HG03280 (cell line): ENCODE measurements around the gene RNF130.
"Not testable (repeated sequence)": the region's sequence is repeated elsewhere in the genome, so short reads cannot be mapped to it uniquely, and the experiment has no call there.

Source experiments
- ATAC-seq: cut with Tn5 transposase; IDR thresholded peaks from one replicate; pipeline ENCODE4 v1.9.1; 2021; ENCODE audit warnings: mild to moderate bottlenecking, moderate library complexity; ENCODE audit not compliant: unreplicated experiment

Gene RNF130

DNA sequence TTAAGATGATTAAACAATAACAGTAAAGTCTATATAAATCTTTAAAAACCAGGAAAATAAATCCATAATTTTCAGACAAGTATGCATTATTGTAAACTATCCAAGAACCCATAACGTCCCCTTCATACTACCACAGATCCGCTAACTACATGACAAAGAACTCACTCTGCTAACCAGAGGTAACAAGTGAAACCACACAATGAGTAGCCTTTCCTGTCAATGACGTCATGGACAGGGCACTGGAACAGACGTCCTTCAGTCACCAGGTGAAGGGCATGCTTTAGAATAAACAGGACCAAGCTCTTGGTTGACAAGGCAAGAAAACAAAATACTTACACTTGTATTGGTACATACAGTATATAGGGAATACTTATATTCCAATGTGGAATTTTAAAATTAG, 45.2 kb downstream of the RNF130 start:
- no peak for ATAC-seq

DNA sequence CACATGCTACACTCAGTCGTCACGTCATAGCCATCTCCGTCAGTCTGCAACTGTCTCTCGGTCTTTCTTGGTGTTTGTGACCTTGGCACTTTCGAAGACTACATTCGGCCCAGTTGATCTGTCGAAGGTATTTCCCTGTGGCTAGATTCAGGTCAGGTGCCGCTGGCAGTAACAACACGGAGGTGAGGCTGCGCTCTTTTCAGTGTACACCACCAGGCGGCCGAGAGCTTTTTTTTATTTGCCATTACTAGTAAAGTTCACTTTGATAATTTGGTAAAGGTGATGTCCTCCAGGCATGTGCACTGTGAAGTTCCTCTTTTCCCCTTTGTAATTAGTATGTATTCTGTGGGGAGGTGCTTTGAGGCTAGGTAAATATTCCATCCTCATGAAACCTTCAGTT, 49.7 kb downstream of the RNF130 start:
- ATAC-seq: no peak

DNA sequence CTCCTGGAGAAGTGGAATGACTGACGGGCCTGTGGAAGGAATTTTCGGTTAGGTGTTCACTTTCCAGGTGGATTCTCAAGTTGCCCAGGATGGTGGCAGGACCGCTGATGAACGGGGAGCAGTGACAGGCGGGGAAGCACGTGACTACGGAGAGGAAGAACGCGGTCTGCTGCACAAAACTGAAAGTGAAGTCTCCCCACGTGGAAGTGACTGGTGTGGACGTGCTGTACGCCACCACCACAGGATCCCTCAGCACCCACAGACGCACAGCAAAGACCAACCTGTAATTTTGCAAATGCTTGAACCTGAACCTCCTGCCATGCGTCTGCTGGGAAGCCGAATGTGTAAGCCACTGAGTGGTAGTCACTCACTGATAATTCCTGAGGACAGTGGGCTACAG, 51.4 kb downstream of the RNF130 start:
- ATAC-seq: no peak

DNA sequence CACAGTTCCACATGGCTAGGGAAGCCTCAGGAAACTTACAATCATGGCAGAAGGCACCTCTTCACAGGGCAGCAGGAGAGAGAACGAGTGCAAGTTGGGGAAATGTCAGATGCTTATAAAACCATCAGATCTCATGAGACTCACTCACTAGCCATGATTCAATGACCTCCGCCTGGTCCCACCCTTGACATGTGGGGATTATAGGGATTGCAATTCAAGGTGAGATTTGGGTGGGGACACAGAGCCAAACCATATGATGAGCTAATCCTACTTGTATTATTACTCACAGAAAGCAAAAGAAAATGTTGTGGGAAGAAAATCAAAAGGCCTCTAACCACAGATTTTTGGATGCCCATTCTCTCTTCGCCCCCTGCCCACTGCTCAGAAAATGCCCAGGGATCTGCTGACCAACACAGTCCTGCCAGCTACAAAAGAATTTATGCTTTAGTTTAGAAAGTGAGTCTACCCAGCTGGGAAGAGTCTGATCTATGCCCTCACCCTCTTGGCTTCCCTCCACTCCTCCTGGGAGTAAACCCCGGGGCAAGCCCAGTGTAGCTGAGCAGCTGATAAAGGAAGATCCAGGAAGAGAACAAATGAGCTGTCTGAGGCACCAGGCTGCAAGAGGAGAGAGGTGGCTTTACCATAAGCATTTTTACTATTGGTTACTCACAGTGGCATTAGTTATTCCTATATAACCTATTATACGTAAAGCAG, 53.1 kb downstream of the RNF130 start:
- no peak for ATAC-seq

DNA sequence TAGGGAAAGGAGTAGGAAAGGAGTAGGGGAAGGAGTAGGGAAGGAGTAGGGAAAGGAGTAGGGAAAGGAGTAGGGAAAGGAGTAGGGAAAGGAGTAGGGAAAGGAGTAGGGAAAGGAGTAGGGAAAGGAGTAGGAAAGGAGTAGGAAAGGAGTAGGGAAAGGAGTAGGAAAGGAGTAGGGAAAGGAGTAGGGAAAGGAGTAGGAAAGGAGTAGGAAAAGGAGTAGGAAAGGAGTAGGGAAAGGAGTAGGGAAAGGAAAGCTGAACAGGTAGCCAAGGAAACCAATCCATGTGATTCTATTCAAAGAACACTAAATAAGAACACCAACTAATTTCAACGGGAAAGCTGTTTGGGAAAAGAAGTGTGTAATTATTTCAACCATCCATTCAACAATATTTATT, 56.0 kb downstream of the RNF130 start:
- ATAC-seq: not testable (repeated sequence)

DNA sequence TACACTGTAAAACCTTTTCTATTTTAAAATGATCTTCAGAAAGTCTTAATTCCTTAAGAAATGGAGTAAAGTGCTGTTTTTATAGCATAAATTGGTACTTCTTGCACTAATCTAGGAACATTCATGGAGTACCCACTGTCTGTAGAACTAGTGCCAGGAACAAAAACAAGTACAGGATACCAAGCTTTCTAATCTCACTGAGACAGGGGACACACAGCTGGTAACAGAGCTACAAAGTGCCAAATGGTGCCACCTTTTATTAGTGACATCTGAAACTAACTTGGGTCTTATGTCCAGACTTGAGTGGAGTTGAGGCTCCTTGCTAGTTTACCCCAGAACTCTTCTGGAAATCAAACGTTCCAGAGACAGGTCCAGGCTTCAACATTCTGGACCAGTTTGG, 57.9 kb downstream of the RNF130 start:
- no peak for ATAC-seq

DNA sequence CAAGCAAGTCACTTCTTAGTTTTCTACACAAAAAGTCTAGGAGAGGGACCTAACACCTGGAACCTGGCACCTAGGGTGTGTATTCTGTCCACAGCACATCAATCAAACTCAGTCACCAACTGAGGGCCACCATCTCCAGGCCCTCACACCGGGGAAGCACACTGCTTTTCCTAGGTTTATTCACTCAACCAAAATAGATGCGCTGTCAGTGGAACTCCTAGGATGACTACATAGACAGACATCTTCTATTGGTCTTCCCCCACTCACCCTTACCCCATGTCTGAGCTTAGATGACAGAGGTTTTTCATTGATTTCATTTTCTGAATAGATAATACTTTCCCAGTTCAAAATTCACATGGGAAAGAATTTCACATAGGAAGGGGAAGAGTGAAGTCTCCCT, 59.2 kb downstream of the RNF130 start:
- no peak for ATAC-seq

DNA sequence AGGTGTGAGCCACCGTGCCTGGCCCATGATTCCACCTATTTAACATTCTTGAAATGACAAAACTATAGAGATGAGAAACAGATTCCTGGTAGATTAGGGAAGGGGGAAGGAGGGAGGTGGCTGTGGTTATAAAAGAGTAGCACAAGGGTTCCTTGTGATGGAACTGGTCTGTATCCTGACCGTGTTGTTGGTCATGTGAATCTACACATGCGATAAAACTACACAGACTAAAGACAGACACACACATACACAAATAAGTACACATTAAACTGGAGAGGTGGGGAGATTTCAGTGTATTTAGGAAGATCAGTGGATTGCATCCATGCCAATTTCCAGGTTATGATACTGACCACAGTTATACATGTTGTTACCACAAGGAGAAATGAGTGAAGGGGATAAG, 60.9 kb downstream of the RNF130 start:
- ATAC-seq: no peak

DNA sequence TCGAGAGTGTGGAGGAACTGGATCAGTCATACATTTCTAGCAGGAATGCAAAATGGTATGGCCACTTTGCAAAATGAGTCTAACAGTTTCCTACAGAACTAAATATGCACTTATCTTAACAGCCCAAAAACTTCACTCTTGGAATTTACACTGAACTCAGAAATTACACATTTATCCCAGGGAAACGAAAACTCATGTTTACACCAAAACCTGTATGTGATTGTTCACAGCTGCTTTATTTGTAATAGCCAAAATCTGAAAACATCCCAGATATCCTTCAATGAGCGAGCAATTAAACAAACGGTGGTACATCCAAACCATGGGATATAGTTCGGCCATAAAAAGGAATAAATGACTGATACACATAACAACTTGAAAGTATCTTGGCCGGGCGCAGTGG, 62.0 kb downstream of the RNF130 start:
- no peak for ATAC-seq

DNA sequence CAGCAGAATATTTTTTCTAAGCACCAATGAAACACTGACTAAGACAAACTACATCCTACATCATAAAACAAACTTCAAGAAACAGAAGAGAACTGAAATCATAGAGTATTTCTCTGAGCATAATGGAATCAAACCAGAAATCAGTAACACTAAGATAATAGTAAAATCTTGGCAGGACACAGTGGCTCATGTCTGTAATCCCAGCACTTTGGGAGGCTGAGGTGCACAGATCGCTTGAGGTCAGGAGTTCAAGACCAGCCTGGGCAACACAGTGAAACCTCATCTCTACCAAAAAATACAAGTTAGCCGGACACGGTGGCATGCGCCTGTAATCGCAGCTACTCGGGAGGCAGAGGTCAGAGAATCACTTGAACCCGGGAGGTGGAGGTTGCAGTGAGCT, 63.1 kb downstream of the RNF130 start:
- ATAC-seq: no peak

DNA sequence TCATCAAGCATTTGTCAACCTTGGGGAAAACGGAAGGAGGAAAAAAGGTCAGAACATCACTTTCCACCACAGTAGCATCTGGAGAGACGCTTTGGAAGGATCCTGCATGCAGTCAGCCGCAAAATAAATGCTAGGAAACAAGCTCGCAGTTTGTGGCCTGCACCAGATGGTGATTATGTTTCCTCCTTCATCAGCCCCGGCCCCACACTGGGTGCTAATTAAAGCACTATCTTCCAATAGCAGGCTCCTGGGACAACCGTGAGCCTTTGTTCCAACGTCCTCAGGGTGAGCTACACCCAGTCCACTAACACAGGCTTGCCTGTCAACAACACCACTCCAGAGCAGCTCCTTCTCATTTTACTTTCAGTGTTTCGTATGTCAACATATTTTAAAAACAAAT, 64.0 kb downstream of the RNF130 start:
- no peak for ATAC-seq

DNA sequence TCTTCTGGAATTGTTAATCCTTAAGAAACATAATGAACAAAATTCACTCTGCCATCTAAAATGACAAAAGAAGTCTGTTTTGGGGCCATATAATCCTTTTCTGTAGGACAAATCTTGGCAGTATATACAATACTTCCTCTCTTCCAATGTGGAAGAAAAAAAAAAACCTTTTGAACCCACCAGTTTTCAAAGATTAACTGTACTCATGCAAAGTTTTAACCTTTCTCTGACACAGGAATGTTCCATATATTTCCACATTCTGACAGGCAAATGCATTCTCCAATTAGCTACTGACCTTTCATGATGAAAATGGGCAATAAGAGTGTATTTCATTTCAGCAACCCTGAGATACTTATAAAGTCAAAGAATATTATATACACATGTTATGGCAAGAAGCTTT, 65.4 kb downstream of the RNF130 start:
- no peak for ATAC-seq

DNA sequence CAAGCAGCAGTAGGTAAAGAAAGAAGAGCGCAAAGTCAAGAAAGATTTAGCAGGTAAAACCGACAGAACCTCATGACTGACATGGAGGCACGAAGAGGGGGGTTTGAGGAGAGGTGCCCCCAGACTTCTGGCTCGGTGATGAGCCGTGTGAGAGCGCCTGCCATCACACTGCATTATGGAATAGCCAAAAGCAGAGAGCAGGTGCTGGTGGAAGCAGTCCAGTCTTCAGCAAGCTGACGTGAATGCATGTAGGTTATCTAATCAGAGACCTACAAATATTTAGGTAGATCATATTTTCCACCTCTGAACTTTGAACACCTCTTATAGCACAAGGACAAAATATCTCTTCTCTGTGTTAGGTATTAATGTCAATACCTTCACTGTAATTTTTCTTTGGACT, 68.4 kb downstream of the RNF130 start:
- no peak for ATAC-seq

DNA sequence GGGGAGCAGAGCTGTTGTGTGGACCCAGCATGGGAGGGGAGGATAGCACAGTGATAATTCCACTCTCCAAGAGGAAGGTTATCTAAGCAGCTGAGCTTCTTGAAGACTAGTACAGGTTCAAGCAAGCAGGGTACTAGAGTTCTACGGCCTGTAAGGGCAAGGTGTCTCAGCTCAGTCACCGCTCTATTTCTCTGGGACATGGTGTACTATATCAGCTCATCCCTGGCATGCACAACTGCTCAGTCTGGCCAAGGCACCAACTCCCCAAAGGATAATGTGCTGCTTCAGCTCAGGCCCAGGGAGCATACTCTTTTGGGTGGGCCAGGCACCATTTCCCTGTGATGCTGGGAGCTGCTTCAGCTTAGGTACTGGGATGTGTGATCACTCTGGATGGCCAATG, 69.8 kb downstream of the RNF130 start:
- ATAC-seq: no peak

DNA sequence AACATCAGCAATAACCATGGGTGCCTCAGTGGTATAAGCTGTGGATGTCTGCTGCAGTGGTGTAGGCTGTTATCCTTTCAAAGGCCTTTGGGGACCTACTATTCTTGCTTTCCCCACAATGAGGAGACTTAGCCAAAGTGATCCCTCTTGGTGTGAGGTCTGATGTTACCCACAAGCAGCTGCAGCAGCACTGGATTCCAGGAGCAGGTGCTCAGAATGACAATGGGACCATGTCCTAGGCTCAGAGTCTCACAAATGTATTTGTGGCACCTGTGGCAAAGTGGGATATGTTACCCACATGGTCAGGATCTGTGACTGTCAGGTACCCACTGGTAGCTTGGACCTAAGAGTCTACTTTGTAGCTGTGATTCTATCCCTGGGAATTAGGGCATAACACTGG, 70.4 kb downstream of the RNF130 start:
- ATAC-seq: no peak

DNA sequence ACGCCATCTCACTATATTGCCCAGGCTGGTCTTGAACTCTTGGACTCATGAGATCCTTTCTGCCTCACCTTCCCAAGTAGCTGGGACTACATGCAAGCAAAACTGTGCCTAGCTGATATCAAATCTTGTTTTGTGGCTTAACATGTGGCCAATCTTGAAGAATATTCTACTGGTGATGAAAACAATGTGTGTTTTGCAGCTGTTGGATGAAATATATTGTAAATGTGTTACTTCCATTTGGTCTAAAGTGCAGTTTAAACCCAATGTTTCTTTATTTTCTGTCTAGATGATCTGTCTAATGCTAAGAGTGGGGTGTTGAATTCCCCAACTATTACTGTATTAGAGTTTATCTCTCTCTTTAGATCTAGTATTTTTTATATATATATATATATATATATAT, 73.1 kb downstream of the RNF130 start:
- no peak for ATAC-seq

DNA sequence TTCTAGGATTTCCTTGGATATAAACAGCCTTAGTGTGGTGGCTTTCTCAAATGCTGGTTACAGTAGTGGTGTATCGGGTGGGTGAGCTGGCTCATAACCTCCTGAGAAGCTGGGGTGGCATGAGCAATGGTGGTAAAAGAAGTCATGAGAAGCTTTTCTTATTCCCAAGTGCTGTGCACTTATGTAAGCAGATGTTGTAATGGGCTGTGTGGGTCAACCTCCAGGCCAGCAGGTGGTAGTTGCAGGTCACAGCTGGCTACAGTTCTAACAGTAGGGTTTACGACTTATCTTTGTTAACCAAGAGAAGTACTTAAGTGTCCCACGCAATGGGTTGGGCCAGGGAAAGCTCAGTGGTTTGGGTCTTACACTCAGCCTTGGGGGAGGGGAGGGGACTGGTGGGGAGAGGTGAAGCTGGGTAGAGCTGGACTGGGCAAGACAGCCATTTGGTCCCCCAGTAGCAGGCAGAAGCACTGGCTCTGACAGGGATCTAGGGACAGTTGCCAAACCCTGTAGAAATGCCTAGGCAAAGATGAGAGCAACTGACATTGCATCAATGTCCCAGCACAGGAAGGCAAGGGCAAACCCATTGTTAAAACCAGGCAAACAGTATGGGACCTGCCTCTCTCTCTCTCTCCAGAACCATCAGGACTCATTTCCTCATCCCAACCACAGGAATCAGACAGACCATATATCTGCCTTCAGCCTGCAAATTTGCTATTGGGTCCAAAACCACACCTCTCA, 76.8 kb downstream of the RNF130 start:
- no peak for ATAC-seq

DNA sequence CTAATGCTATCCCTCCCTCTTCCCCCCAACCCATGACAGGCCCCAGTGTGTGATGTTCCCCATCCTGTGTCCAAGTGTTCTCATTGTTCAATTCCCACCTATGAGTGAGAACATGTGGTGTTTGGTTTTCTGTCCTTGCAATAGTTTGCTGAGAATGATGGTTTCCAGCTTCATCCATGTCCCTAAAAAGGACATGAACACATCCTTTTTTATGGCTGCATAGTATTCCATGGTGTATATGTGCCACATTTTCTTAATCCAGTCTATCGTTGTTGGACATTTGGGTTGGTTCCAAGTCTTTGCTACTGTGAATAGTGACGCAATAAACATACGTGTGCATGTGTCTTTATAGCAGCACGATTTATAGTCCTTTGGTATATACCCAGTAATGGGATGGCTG, 78.7 kb downstream of the RNF130 start:
- ATAC-seq: not testable (repeated sequence)

DNA sequence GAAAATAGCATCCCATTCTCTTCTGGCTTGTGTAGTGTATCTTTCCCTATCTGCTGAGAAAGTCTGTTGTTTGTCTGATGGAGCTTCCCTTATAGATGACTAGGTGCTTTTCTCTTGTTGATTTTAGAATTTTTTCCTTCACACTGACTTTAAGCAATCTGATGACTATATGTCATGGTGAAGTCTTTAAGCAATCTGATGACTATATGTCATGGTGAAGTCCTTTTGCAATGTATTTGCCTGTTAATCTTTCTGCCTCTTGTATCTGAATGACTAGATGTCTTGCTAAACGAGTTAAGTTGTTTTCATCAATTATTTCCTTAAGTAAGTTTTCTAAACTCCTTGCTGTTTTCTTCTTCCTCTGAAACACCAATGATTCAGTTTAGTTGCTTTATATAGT, 80.5 kb downstream of the RNF130 start:
- ATAC-seq: no peak

DNA sequence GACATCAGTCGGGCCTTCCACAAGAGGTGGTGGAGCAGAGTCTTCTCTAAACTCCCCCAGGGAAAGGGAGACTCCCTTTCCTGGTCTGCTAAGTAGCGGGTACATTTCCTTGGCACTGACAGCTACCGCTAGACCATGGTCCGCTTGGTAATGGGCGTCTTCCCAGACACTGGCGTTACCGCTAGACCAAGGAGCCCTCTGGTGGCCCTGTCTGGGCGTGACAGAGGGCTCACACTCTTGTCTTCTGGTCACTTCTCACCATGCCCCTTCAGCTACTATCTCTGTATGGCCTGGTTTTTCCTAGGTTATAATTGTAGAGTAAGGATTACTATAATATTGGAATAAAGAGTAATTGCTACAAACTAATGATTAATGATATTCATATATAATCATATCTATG, 81.0 kb downstream of the RNF130 start:
- not testable (repeated sequence) for ATAC-seq

DNA sequence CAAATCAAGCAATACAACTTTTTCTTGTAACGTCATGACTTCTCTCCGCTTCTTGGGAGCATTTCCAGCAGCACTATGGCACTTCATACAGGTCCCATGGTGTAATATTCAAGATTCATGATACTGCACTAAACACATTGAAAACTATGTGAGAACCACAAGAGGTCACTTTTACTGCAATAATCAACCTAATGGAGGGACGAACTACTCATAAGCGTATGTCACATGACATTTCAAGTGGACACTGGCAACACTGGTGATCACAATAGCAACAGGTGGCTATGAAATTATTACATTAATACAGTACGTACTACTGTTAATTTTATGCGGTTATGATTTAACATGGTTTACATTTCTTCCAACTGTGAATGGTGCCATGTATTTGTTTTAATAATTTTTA, 85.2 kb downstream of the RNF130 start:
- ATAC-seq: no peak

DNA sequence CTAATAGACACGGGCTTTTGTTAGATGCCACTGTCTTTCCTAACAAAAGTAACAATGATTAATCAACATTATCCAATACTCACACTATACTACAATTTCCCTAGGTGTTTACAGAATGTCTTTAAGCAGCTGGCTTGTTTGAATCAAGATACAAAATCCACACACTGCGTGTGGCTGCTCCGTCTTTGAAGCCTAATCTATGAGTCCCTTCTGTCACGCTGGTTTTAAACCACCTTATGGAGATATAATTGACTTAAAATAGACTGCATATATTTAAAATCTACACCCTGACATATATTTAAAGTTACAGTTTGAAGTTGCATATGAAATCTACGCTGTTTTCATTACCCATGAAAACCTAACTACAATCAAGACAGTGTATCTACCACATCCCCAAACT, 89.9 kb downstream of the RNF130 start:
- no peak for ATAC-seq

DNA sequence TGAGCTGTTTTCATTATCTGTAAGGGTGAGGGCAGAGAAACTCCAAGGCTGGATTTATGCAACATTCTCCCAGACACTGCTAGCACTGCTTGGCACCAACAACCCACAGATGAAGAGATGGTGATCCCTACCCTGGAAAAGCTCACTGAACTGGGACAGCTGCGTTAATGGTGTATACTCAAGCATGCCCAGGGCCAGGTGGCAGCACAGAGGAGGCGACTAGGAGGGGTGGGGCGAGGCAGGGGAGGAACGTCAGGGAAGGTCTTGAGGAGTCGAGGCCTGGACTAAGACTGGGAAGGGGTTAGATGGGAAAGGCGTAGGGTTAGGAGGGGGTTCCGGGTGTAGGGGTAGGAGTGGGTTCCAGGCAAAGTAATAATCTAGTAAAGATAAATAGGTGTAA, 90.8 kb downstream of the RNF130 start:
- no peak for ATAC-seq
